Measurements from ENCODE around the gene KHDRBS2.

DNA sequence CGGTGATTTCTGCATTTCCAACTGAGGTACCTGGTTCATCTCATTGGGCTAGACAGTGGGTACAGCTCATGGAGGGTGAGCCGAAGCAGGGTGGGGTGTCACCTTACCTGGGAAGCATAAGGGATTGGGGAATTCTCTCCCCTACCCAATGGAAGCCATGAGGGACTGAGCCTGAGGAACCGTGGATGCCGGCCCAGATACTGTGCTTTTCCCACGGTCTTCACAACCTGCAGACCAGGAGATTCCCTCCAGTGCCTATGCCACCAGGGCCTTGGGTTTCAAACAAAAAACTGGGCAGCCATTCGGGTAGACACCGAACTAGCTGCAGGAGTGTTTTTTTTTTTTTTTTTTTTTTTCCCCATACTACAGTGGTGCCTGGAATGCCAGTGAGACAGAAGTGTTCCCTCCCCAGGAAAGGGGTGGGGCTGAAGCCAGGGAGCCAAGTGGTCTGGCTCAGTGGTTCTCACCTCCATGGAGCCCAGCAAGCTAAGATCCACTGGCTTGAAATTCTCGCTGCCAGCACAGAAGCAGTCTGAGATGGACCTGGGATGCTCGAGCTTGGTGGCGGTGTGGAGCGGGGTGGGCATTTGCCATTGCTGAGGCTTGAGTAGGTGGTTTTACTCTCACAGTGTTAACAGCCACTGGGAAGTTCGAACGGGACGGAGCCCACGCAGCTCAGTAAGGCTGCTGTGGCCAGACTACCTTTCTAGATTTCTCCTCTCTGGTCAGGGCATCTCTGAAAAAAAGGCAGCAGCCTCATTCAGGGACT, 416.2 kb downstream of the KHDRBS2 start:
- no peak for TF ChIP-seq EZH2phosphoT487 (IDR thresholded peaks at IDR 0.05)
- TF ChIP-seq, protein P1, sequence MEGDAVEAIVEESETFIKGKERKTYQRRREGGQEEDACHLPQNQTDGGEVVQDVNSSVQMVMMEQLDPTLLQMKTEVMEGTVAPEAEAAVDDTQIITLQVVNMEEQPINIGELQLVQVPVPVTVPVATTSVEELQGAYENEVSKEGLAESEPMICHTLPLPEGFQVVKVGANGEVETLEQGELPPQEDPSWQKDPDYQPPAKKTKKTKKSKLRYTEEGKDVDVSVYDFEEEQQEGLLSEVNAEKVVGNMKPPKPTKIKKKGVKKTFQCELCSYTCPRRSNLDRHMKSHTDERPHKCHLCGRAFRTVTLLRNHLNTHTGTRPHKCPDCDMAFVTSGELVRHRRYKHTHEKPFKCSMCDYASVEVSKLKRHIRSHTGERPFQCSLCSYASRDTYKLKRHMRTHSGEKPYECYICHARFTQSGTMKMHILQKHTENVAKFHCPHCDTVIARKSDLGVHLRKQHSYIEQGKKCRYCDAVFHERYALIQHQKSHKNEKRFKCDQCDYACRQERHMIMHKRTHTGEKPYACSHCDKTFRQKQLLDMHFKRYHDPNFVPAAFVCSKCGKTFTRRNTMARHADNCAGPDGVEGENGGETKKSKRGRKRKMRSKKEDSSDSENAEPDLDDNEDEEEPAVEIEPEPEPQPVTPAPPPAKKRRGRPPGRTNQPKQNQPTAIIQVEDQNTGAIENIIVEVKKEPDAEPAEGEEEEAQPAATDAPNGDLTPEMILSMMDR (IDR thresholded peaks at IDR 0.05) = no peak

All from neural progenitor cell (in vitro differentiated cells).